Stimulated activated CD4-positive, alpha-beta T cell treated with anti-CD3 and anti-CD28 coated beads, Interleukin-1b, Interleukin-23, amount 100 ng/mL, for 4 hours (primary cell): ENCODE data around the gene CTRB1.
"Not testable (repeated sequence)": the region's sequence is repeated elsewhere in the genome, so short reads cannot be mapped to it uniquely, and the experiment has no call there.

Experiments used
- DNase-seq, 2 donors: peaks; one replicate each; pipeline ENCODE4 v3.0.0-alpha.2; 2020; ENCODE audit warnings: low read depth in 2 of 2

Gene CTRB1

DNA sequence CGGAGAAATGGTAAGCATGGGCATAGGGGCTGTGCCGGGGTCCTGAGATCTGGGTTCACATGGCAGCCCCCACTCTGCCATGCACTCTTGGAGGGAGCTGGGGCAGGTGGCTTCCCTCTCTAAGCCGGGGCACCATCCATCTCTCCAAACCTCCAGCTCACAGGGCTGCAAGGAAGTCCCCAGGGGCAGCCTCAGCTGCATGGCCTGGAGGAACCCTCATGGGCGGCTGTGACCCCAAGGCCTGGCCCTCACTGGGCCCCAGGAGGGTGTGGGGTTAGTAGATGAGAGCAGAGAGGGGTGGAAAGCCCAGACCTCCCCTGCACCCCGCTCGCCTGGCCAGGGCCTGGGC, 14.4 kb upstream of the CTRB1 start:
- no peak for DNase-seq

- not testable (repeated sequence) for DNase-seq
Measured at GRCh38 chr16:75204905-75205304, 13.9 kb upstream of the CTRB1 start.

DNA sequence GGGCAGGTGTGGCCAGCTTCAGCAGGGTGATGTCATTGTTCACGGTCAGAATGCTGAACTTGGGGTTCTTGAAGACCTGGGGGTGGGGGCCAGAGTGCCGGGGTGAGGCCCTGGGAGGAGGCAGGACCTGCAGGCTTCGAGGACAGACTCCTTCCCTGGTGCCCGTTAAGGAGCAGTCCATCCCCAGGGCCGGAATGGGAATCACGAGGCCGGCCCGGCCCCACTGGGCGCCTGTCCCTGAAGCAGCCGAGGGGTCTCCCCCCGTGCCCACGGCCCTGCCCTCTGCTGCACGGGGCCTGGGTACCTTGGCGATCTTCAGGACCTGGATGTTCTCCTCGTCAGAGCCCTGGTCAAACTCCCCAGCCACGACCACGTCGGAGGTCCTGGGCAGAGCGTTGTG, 13.3 kb upstream of the CTRB1 start:
- DNase-seq = not testable (repeated sequence)

GRCh38 chr16:75205961-75206748, 12.6 kb upstream of the CTRB1 start:
- DNase-seq = not testable (repeated sequence)

GRCh38 chr16:75206749-75207451, 11.9 kb upstream of the CTRB1 start, which contains the start of gene CTRB2:
CTRB2 (minus strand) TSS chr16:75207161; CDS start chr16:75207141, 20 bp downstream.
- no peak for DNase-seq

- no peak for DNase-seq
Measured at GRCh38 chr16:75207831-75208230, 11.0 kb upstream of the CTRB1 start.

GRCh38 chr16:75208242-75208825, 10.5 kb upstream of the CTRB1 start:
- DNase-seq = no peak

DNA sequence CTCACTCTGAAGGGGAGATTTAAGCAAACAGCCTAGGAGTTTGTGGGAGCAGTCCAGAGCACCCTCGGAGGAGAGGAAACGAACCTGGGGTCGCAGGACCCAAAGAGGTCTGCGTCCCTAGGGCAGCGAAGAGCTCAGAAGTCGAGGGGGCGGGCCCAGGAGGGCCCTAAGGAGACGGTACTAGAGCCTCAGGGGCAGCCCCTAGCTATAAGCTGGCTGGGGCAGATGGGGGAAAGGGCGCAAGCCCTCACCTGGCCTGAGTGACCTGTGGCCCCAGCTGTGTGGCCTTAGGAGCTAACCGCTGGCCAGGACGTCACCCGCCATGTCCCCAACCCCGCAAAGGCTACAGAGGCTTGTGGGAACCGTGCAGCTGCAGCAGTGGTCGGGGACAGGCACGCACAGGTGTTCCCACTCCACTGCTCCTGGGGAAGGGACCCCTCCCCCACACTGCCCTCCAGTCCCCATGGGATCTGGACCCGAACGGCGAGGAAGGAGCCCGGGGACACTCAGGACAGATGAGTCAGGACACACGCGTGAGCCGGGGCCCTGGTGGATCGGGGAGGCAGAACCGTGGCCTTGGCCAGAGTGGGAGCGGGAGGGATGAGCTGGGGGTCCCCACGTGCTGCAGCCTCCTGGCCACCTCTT, 9.8 kb upstream of the CTRB1 start:
- DNase-seq = no peak

GRCh38 chr16:75209514-75209913, 9.3 kb upstream of the CTRB1 start:
- DNase-seq = not testable (repeated sequence)

GRCh38 chr16:75209944-75210343, 8.8 kb upstream of the CTRB1 start:
- DNase-seq = no peak

- DNase-seq = not testable (repeated sequence)
Measured at GRCh38 chr16:75211286-75211685, 7.5 kb upstream of the CTRB1 start.

GRCh38 chr16:75216127-75216526, 2.7 kb upstream of the CTRB1 start:
- DNase-seq = no peak

DNA sequence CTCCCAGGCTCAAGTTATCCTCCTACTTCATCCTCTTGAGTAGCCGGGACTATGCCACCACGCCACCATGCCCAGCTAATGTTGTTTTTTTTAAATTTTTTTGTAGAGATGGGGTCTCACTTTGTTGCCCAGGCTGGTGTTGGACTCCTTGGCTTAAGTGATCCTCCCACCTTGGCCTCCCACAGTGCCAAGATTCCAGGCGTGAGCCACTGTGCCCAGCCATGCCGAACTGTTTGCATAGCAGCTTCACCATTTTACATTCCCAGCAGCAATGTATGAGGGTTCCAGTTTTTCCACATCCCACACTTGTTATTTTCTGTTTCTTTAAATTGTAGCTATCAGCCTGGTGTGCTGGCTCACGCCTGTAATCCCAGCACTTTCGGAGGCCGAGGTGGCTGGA, 2.2 kb upstream of the CTRB1 start:
- no peak for DNase-seq

DNA sequence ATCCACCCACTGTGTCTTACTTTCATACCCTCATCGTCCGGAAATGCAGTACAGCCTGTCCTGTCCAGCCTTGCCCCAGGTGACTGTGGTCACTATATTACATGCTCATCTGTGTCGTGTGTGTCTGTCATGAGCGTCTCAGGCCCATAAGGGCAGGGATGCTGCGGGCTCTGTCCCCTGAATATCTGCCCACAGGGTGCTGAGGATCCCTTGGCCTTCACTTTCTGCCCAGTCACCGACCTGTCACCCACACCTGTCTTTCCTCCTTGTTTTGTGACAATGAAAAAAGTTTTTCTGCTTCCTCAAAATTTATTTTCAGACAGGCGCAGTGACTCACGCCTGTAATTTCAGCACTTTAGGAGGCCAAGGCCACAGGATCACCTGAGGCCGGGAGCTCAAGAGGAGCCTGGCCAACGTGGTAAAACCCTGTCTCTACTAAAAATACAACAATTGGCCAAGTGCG, 1.4 kb upstream of the CTRB1 start:
- no peak for DNase-seq

DNA sequence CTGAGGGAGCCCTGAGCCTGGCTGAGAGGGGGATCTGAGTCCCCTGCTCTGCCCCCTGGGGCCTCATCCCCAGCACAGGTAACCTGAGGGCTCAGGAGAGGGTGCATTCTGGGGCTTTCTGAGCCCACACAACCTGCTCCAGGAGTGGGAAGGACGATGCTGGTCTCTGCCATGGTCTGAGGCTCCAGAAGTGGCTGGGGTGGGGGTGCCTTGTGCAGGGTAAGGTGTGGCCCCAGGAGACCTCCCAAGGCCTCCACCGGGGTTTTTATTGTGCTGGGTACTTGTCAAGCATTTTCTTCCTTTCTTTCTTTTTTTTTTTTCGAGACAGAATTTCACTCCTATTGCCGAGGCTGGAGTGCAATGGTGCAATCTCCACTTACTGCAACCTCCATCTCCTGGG, 300 bp downstream of the CTRB1 start:
- no peak for DNase-seq

- no peak for DNase-seq
Measured at GRCh38 chr16:75219838-75220237, 1.1 kb downstream of the CTRB1 start.

- no peak for DNase-seq
Measured at GRCh38 chr16:75222271-75222783, 3.5 kb downstream of the CTRB1 start.

DNA sequence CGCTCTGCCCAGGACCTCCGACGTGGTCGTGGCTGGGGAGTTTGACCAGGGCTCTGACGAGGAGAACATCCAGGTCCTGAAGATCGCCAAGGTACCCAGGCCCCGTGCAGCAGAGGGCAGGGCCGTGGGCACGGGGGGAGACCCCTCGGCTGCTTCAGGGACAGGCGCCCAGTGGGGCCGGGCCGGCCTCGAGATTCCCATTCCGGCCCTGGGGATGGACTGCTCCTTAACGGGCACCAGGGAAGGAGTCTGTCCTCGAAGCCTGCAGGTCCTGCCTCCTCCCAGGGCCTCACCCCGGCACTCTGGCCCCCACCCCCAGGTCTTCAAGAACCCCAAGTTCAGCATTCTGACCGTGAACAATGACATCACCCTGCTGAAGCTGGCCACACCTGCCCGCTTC, 4.3 kb downstream of the CTRB1 start:
- not testable (repeated sequence) for DNase-seq

- DNase-seq = no peak
Measured at GRCh38 chr16:75224306-75225082, 5.7 kb downstream of the CTRB1 start.

DNA sequence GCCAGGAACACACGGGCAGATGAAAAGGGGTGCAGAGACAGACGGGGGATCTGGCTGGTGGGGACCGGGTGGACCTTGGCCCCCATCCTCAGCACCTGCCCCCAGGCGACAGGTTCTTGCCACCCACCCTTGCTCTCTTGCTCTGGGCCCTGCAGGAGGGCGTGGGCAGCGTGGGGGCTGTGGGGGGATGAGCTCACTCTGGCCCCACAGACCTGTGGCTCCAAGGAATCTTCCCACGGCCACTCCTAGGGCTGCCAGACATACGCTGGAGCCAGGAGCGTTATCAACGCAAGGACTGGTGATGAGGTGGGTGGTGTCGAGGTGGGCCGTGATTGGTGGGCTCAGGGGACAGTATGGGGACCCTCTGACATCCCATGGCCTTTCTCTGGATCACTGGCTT, 6.3 kb downstream of the CTRB1 start:
- DNase-seq = no peak
